GM06990 (cell line): ENCODE results near the gene CYFIP2.

ENCODE experiments used
- DNase-seq: peaks from one replicate; pipeline ENCODE4 v3.0.0-alpha.2; 2011; ENCODE audit not compliant: insufficient read length; ENCODE audit errors: extremely low read depth
- H3K27me3 ChIP-seq: replicated peaks from 2 replicates; pipeline ENCODE4 v1.6.0; 2011; ENCODE audit warnings: low read length; ENCODE audit not compliant: control insufficient read depth, insufficient read depth
- H3K36me3 ChIP-seq: 2 replicates; pipeline ENCODE4 v1.5.1; 2011; ENCODE audit warnings: low read length; ENCODE audit not compliant: control insufficient read depth, insufficient read depth
- H3K4me3 ChIP-seq: replicated peaks from 2 replicates; pipeline ENCODE4 v1.5.1; 2011; ENCODE audit warnings: low read depth, mild to moderate bottlenecking, control low read depth, low read length
- CTCF ChIP-seq: IDR thresholded peaks from 2 replicates; pipeline ENCODE4 v1.5.1; 2011; ENCODE audit warnings: low read length, control low read depth, mild to moderate bottlenecking, inconsistent platforms; ENCODE audit not compliant: insufficient read depth, poor library complexity, severe bottlenecking

CYFIP2 gene

DNA sequence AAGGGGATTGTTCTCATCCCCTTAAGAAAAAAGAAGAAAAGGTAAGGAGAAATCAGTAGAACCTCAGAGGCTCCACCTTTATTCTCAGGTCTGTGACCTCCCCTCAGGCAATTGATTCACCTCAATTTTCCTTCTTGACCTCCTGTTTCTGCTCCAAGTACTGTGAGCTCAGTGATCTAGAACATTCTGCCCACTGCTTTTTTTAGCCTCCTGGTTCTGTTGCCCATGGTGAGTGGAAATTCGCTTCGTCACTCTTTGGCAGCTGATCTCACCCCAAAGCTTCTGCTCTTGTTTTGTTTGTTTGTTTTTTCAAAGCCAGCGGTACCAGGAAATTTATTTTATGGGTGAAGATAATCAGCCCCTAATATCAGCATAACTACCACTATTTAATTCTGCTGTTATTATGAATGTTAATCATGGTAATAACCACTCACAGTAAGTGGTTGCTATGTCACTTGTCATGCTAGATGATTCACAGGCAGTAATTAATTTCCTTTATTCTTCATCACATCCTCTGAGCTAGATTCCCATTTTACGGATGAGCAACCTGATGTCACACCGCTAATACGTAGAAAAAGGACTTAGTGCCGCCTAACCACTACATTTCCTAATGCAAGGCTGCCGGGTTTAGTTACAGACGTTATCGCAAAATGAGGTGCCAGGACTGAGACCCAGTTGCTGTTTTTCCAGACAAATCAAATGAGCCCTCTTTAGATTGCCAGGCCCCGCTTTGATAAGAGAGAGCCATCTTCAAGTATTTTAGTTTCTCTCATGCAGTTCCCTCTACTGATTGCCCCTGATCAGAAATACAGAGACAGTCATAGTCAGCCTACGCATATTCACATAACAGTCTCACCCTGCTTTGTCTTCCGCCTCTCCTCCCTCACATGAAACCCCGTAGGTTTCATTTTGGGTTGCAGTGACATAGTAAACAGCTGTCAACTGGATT is 78.2 kb downstream of the CYFIP2 start:
- DNase-seq: no peak
- Histone ChIP-seq H3K4me3 (no peak overlapping the region), H3K36me3 (peaks cover 27% of the 10 kb centered on the region), H3K27me3 (no peaks in the 10 kb centered on the region)
- TF ChIP-seq CTCF: no peak

GRCh38 chr5:157345067-157345466 is 79.1 kb downstream of the CYFIP2 start:
- no peak for DNase-seq
- TF ChIP-seq CTCF: no peak
- peaks cover 25% of the 10 kb centered on the region for H3K36me3 ChIP-seq

DNA sequence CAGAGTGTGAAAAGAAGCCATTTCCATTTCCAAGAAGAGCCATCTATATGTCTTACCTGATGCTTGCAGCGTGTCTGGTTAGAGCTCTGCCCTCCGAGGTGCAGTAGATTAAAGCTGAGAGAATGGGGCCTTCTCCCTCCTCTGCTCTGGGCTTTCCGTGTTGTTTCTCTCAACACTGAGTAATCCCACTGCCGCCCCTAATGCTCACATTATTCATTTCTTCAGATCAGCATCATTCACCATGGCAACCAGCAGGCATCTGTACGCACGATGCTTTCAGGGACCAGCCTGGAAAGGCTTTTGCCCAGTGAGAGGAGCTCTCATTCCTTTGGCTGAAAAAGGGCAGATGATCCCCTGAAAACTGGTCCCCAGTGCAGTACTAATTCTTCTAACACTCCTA is 79.6 kb downstream of the CYFIP2 start:
- Histone ChIP-seq H3K4me3 (no peak overlapping the region), H3K36me3 (peaks cover 25% of the 10 kb centered on the region), H3K27me3 (no peaks in the 10 kb centered on the region)
- DNase-seq: no peak
- TF ChIP-seq CTCF: no peak

More at GRCh38 chr5:157345067-157345466, 79.1 kb downstream of the CYFIP2 start:
- Histone ChIP-seq H3K27me3 (no peaks in the 10 kb centered on the region), H3K4me3 (no peak overlapping the region)

- TF ChIP-seq CTCF: no peak
- peaks cover 23% of the 10 kb centered on the region for H3K36me3 ChIP-seq
- no peak for DNase-seq
Observed at GRCh38 chr5:157347301-157348048, 81.6 kb downstream of the CYFIP2 start.

DNA sequence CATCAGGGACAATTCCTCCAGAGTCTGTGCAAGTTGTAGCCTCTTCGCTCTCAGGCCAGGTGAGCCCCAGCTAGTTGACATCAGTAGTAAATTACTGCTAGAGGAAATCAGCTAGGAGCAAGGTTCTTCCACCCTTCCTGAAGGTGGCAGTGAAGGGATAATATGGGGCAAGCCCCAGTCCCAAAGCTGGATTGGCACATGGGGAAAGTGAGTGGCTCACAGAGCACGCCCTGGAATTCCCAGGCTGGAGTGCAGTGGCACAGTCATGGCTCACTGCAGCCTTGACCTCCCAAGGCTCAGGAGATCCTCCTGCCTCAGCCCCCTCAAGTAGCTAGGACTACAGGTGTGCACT is 82.1 kb downstream of the CYFIP2 start:
- TF ChIP-seq CTCF: no peak
- H3K36me3 ChIP-seq: peaks cover 21% of the 10 kb centered on the region
- DNase-seq: no peak

More at GRCh38 chr5:157347301-157348048, 81.6 kb downstream of the CYFIP2 start:
- Histone ChIP-seq H3K4me3 (no peak overlapping the region), H3K27me3 (no peaks in the 10 kb centered on the region)

More for the DNA sequence above, 82.1 kb downstream of the CYFIP2 start:
- Histone ChIP-seq H3K27me3 (no peaks in the 10 kb centered on the region), H3K4me3 (no peak overlapping the region)
